Mesothelial cell of epicardium (in vitro differentiated cells): ENCODE measurements around the gene SCN7A. TPM values are rescaled to one million over a fixed set of nuclear protein-coding genes. Genes with fewer than 3 reads are reported as not detected.
"Not testable (repeated sequence)": the region's sequence is repeated elsewhere in the genome, so short reads cannot be mapped to it uniquely, and the experiment has no call there.

Experiments
- DNase-seq, 2 experiments: peaks; one replicate each; pipeline ENCODE4 v3.0.0; 2021; ENCODE audit warnings: low spot score in 2 of 2; ENCODE audit not compliant: unreplicated experiment in 2 of 2
- H3K27ac Mint-ChIP-seq: 2 replicates; pipeline ENCODE4 v1.8.0; 2021; ENCODE audit warnings: mixed read lengths
- H3K27me3 Mint-ChIP-seq: 2 replicates; pipeline ENCODE4 v1.8.0; 2021; ENCODE audit warnings: low read depth, mixed read lengths
- H3K36me3 Mint-ChIP-seq: 2 replicates; pipeline ENCODE4 v1.8.0; 2021; ENCODE audit warnings: mixed read lengths
- H3K4me1 Mint-ChIP-seq: 2 replicates; pipeline ENCODE4 v1.8.0; 2021; ENCODE audit warnings: mixed read lengths
- H3K4me3 Mint-ChIP-seq: 2 replicates; pipeline ENCODE4 v1.8.0; 2021; ENCODE audit warnings: mild to moderate bottlenecking, moderate library complexity, mixed read lengths
- H3K9me3 Mint-ChIP-seq: 2 replicates; pipeline ENCODE4 v1.8.0; 2021; ENCODE audit warnings: mixed read lengths
- CTCF ChIP-seq: fragments of 200-600 bp; sonication (generic); IDR thresholded peaks from one replicate; pipeline ENCODE4 v1.5.0; 2021; ENCODE audit warnings: antibody characterized with exemption; ENCODE audit not compliant: unreplicated experiment
- total RNA-seq: library from RNA; stranded (reverse); gene quantifications from 3 replicates; pipeline ENCODE4 v1.2.1, GENCODE V29; 2021

SCN7A gene
- total RNA-seq, 1 donor from 2014 or later, result 2.5 TPM

- Mint-ChIP-seq H3K36me3 (no peaks in the 10 kb centered on the region), H3K4me3 (no peak overlapping the region), H3K27me3 (peaks cover 5% of the 10 kb centered on the region), H3K4me1 (no peaks in the 10 kb centered on the region), H3K9me3 (no peaks in the 10 kb centered on the region), H3K27ac (no peak overlapping the region)
- DNase-seq, result no peak
- no peak for TF ChIP-seq CTCF
Observed at GRCh38 chr2:166468124-166469024, 25.7 kb downstream of the SCN7A start.

- no peaks in the 10 kb centered on the region for H3K9me3 Mint-ChIP-seq
- H3K27ac Mint-ChIP-seq, result no peak overlapping the region
- no peaks in the 10 kb centered on the region for H3K4me1 Mint-ChIP-seq
- no peaks in the 10 kb centered on the region for H3K27me3 Mint-ChIP-seq
- DNase-seq, result no peak
- no peak for TF ChIP-seq CTCF
- no peaks in the 10 kb centered on the region for H3K36me3 Mint-ChIP-seq
- no peak overlapping the region for H3K4me3 Mint-ChIP-seq
Observed at GRCh38 chr2:166464187-166464586, 29.9 kb downstream of the SCN7A start.

- Mint-ChIP-seq H3K4me1 (no peaks in the 10 kb centered on the region), H3K9me3 (no peaks in the 10 kb centered on the region), H3K4me3 (no peak overlapping the region), H3K27me3 (no peaks in the 10 kb centered on the region), H3K36me3 (no peaks in the 10 kb centered on the region), H3K27ac (no peak overlapping the region)
- TF ChIP-seq CTCF, result no peak
- no peak for DNase-seq
Observed at GRCh38 chr2:166463640-166464039, 30.4 kb downstream of the SCN7A start.

GRCh38 chr2:166458674-166459073 is 35.4 kb downstream of the SCN7A start:
- Mint-ChIP-seq H3K4me3 (no peak overlapping the region), H3K36me3 (no peaks in the 10 kb centered on the region), H3K27ac (no peak overlapping the region), H3K9me3 (no peaks in the 10 kb centered on the region), H3K4me1 (no peaks in the 10 kb centered on the region), H3K27me3 (peaks cover 3% of the 10 kb centered on the region)
- no peak for DNase-seq
- TF ChIP-seq CTCF, result no peak

- H3K27me3 Mint-ChIP-seq, H3K4me3 Mint-ChIP-seq, DNase-seq, H3K27ac Mint-ChIP-seq, H3K4me1 Mint-ChIP-seq, H3K9me3 Mint-ChIP-seq, H3K36me3 Mint-ChIP-seq: not testable (repeated sequence)
Observed at GRCh38 chr2:166455823-166456222, 38.2 kb downstream of the SCN7A start.

GRCh38 chr2:166454006-166454595 is 39.9 kb downstream of the SCN7A start:
- no peak for TF ChIP-seq CTCF
- peaks cover 13% of the 10 kb centered on the region for H3K27me3 Mint-ChIP-seq
- no peaks in the 10 kb centered on the region for H3K36me3 Mint-ChIP-seq
- no peak for DNase-seq
- no peak overlapping the region for H3K4me3 Mint-ChIP-seq
- no peaks in the 10 kb centered on the region for H3K4me1 Mint-ChIP-seq
- H3K9me3 Mint-ChIP-seq, result no peaks in the 10 kb centered on the region
- no peak overlapping the region for H3K27ac Mint-ChIP-seq
